M059J (cell line): ENCODE results near the gene ABHD11. TPM values are rescaled to one million over a fixed set of nuclear protein-coding genes. Genes with fewer than 3 reads are reported as not detected.

Experiments
- DNase-seq: peaks from one replicate; pipeline ENCODE4 v3.0.0-alpha.2; 2012; ENCODE audit warnings: low read depth
- total RNA-seq: library from RNA; depleted of rRNA; stranded (reverse); fragments of >200 nt; shearing (Covaris generic); gene quantifications from 2 replicates; pipeline ENCODE4 v1.2.3, GENCODE V29; 2014; rRNA removed

Gene ABHD11
- total RNA-seq, 1 experiment from 2014 or later, result 32.2 TPM

- peak; percentile 50 for DNase-seq
Measured at GRCh38 chr7:73701357-73701995, 37.1 kb downstream of the ABHD11 start.

GRCh38 chr7:73700581-73701134 lies 37.9 kb downstream of the ABHD11 start:
- DNase-seq, result no peak

- no peak for DNase-seq
Measured at GRCh38 chr7:73700069-73700423, 38.6 kb downstream of the ABHD11 start.

- DNase-seq, result no peak
Measured at GRCh38 chr7:73699370-73700068, 39.1 kb downstream of the ABHD11 start.

GRCh38 chr7:73698410-73698809 lies 40.2 kb downstream of the ABHD11 start:
- DNase-seq, result no peak

- DNase-seq, result no peak
Measured at GRCh38 chr7:73696372-73696771, 42.2 kb downstream of the ABHD11 start.

GRCh38 chr7:73690646-73691045 lies 48.0 kb downstream of the ABHD11 start:
- DNase-seq, result no peak

GRCh38 chr7:73688288-73688687 lies 50.3 kb downstream of the ABHD11 start:
- no peak for DNase-seq

Other genes starting within 250 kb of the ABHD11 start
- 50.3 and 87.8 TPM in 2 replicates for gene BAZ1B, start 216.5 kb downstream of the ABHD11 start, total RNA-seq
- gene BCL7B, start 181.1 kb downstream of the ABHD11 start, total RNA-seq, result 60.7 and 68.3 TPM in 2 replicates
- gene TBL2, start 160.2 kb downstream of the ABHD11 start, total RNA-seq, result 59.8 and 81.0 TPM in 2 replicates
- gene MLXIPL, start 114.3 kb downstream of the ABHD11 start, total RNA-seq, result 0.07 and 0.71 TPM in 2 replicates
- gene VPS37D, start 71.0 kb downstream of the ABHD11 start, total RNA-seq, result 1.7 and 5.1 TPM in 2 replicates
- gene DNAJC30, start 55.3 kb downstream of the ABHD11 start, total RNA-seq, result 1.1 and 1.8 TPM in 2 replicates
- gene BUD23, start 55.2 kb downstream of the ABHD11 start, total RNA-seq, result 91.2 and 144 TPM in 2 replicates
- gene STX1A, start 19.1 kb downstream of the ABHD11 start, total RNA-seq, result 16.0 and 23.7 TPM in 2 replicates
- not detected in 2 replicates for gene CLDN3, start 31.5 kb upstream of the ABHD11 start, total RNA-seq
- 0.62 and 1.1 TPM in 2 replicates for gene CLDN4, start 92.2 kb upstream of the ABHD11 start, total RNA-seq
- gene METTL27, start 103.7 kb upstream of the ABHD11 start, total RNA-seq, result 1.7 and 1.9 TPM in 2 replicates
- gene TMEM270, start 122.4 kb upstream of the ABHD11 start, total RNA-seq, result 0.17 and 0.32 TPM in 2 replicates